NCI-H1417 treated with DMSO at 0.1 percent for 48 hours (cell line): ENCODE results near the gene FANCC.

Experiments
- DNase-seq: peaks from one replicate; lab custom pipeline; 2025; lab: John Stamatoyannopoulos, UW

FANCC gene

DNA sequence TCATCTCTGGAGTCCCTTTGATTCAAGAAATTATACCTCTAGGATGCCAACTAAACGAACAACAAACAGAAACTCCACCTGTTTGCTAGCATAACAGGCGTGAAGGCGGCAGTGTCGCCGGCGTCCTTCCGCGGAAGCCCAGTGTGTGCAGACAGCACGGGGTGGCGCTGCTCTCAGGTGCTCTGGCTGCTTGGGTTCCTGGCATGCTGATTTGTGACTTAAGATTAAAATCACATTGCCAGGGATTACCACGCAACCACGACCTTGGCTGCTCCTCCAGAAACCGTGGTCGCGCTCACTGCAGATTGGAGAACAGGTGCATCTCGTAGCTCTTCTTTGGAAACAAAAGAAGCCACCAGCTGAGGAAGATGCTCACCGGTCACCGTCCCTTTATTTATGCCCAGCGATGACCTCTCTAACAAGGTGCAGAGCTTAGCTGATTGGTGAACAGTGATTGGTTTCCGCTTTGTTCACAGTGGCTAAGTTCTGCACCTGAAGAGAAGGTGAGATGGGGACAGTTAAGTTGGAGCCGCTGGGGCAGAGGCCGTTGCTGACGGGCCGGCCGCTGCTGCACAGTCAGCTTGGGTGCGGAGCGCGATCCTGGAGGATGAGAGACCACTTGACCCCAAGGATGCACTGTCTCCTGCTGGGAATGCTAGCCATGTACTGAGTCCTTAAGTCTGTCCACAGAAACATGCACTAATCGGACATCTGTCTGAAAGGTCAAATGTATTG is 232.3 kb downstream of the FANCC start:
- DNase-seq: no peak

DNA sequence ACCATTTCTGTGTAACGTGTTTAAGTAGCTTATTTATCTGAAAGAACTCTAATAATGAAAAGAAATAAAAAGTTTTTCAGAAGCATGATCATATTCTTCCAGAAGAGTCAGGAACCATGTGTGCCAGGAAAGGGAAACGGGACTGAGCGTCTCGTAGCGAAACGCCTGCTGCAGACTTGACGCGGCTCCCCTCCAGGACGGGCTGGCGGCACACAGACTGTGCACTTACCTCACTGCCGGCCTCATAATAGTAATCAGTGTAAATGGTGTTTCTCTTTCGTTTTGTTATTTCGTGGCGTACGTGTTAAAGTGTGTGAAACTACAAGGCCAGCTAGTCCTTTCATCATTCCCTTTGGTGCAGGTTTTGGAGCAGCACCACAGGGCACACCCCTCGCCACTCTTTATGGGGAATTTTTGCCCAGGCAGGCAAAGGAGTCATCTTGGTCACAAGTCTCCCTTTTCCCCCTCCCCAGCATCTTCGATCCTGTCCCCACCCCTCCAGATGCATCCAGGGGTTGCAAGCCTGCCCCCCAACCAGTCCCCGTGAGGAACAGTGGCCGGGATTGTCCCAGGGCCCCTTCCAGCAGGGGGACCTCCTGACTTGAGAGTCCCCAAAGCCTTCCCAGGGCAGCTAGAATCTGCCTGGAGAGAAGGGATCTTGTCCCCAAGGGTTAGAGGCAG is 233.1 kb downstream of the FANCC start:
- no peak for DNase-seq

DNA sequence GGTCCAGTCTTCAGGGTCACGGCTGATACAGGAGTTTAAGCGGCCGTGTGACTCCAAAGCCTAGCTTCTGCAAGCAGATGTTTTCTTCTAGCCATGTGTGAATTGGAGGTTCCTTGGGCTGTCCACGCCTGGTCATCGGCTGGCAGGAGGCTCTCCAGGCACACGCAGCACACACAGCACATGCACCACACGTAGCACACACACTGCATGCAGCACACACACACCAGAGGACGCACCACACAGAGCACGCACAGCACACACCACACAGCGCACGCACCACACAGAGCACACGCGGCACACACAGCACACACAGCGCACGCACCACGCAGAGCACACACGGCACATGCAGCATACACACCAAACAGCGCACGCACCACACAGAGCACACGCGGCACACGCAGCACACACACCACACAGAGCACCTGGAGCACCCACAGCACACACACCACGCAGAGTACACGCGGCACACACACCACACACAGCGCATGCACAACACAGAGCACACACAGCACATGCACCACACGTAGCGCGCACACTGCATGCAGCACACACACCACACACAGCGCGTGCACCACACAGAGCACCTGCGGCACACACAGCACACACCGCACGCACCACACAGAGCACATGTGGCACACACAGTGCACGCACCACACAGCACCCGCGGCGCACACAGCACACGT is 234.3 kb downstream of the FANCC start:
- DNase-seq: no peak

DNA sequence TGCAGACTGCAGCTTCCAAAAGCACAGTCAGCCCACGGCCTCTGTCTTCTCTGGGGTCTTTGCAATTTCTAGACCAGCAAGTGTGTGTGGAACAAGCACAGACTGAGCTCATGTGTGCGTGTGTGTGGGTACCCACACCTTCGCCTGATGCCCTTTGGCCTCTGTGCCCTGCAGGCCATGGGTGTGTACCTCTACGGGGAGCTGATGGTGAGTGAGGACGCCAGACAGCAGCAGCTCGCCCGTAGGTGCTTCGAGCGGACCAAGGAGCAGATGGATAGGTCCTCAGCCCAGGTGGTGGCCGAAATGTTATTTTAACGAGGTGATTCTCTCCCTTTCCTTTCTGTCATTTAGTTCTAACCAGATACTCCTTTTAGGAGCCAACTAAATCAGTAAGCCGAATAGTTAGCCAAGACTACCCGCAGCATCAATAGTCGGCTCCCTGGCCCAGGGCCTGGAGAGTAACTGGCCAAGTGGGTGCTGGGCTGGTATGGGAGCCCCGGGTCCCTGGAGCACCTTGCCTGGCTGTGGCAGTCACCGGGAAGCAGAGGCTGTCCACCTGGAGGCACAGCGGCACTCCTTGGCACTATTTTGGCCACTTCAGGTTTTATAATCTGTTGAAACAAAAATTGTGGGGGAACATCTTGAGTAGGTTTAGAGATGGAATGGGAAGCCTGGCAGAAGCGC is 235.0 kb downstream of the FANCC start:
- DNase-seq: no peak

DNA sequence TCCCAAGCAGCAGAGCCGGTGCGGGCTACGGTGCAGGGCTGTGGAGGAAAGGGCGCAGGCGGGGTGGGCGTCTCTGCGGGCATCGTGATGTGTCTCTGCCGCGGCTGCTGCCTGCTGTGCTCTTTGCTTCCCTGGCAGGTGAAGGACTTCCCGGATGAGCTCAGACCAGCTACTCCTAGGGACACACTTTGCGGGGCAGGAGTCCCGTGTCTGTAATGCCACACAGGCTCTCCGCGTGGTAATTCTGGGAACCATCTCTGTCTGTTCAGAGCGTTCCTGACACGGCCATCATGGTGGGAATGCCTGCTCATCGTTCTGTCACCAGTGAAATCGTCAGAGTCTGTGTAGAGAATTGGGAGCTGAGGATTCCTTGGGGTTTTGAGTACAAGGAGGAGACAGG is 235.5 kb downstream of the FANCC start:
- no peak for DNase-seq

DNA sequence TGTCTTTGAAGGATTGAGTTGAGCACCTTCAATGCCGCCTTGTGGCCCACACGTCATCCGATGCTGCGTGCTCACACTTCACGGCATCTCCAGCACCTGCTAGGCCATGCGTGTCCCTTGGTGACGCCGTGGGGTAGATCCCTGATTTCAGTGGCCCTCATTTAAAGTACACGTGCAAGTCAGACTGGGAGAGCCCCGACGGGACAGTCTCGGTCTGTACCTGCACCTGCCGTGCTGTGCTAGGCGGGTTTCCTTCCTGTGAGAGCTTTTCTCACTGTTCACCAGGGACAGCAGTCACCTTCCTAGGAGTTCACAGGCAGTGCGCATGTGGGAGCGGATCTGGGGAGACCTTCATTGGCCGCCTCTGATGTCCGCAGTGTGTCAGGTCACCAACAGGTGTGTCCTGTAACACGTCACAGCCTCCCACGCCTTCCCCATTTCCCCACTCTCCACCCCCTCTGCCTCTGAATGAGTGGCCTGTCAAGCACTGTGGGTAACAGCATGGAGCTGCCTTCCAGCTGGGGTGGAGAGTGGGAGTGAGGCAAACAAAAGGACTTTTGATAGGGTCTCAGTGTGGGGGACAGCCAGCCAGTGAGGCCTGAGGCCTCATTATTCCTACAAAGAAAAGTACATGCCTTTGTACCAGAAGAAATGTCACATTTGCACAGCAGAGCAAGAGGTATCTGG is 236.4 kb downstream of the FANCC start:
- no peak for DNase-seq

DNA sequence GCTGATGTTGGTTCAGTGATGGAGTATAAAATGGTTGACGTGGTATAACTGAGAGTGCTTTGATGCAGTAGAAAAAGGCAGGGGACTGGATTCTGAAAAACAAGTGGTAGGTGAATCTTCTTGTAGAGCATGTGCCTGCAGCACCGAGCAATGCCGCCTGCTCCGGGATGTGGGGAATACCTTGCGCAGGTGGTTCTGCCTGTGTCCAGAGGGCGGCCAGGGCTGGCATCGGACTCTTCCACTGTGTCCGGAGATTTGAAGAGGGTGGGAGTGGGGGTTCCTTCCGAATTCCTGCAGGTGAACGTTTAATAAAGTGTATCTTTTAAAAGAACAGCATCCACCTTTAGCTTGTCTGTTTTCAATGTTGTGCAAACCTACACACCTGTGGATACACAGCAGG is 238.0 kb downstream of the FANCC start:
- no peak for DNase-seq

DNA sequence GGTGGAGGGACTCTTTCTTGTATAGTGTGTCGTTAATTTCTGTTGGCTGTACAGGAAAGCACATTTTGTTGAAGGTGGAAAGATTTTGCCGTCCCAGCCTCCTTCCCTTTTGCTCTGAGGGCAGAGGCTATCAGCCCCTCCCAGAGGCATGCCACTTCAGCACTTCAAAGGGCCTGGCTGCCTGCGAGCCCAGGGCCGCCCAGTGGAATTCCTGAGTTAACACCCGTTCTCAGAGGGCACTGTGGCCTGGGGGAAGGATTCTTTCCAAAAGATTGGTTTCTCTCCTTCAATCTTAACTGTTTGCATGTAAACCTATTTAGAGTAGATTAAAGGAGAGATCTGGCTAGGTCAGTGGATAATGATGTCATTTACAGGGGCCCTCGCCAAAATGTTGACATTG is 238.6 kb downstream of the FANCC start:
- no peak for DNase-seq

DNA sequence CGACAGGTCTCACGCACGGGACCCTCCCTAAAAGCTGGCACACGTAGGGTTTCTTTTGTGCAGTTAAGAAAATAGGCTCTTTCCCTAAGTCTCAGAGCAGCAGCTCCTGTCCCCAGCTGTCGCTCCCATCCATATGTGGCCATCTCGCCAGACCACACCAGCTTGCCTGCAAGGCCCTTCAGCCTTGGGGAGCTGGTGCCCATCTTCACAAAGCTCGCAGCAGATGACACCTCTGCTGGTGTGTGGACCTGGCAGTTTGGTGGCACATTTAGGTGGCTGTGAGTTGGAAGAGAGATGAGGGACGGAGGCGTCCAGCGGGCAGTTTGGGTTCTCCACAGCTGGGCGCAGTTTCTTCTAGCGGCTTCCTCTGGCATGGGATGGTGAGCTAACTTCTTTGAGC is 239.0 kb downstream of the FANCC start:
- no peak for DNase-seq

DNA sequence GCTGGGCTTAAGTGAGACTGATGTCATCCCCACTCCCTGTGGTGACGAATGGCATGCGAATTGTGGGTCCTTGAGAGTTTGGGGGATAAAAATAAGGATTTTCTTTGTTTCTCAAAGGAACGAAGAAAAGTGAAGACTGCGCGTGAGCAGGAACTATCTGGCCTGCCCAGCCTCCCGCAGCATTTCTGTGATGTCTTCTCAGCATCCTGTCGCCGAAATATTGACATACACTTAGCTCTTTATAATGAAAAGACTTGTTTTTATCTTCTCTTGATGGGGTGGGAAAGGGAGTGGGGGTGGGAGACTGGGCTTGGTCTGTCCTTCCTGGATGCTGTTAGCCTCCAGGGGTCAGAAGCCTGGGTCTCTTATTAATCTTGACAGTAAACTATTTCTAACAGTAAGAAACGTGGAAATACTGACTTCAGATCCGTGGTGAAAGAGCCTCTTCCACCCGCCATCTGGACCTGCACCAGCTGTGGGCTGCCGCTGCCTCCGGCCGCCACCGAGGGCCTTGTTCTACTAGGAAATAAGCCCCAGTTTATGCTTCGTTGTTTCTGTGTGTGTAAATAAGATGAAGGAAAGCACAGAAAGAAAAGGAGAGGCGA is 239.6 kb downstream of the FANCC start:
- DNase-seq: no peak

DNA sequence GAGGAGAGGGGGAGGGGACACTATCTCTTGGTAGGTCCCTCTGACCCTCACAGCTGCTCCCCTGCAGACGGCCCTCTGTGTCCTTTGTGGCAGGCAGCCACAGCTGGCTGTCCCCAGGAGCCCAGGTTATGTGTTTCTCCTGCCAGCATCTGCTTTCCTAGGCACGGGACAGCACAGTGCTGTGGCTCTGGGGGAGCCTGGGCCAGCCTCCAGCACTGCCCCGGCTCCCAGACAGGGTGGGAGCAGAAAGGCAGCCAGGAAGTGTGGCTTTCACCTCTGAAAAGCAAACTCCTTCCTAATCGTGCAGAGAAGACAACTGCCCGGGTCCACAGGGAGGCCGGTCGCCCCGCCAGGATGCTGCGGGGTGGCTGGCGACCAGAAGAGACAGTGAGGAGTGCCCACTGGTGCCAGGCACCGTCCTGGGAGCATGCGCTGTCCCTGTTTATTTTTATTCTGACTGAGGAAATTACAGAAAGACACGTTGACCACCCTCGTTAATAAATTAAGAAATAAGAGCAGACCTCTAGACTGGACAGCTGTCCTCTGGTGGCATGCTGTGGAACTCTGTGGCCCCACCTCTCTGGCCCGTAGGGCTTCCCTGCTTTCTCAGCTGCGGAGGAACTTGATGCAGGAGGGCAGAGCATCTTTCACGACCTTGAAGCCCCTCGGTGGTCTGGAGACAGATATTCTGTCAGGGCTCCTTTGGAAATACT is 240.3 kb downstream of the FANCC start:
- no peak for DNase-seq

DNA sequence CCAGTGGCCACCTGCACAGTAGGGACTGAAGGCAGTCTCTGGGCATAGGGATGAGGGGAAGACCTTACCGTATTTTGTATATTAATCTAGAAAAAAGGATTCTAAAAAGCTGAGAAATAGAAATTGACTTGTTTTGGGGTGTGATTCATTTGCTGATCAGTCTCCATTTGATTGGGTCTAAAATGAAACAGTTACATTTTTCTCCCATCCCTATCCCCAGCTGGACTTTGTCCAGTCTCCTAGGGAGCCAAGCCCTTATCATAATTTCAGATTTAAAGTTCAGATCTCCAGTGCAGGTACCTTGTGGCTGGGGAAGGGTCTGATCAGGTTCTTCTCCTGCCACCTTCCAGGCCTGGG is 240.8 kb downstream of the FANCC start:
- no peak for DNase-seq

DNA sequence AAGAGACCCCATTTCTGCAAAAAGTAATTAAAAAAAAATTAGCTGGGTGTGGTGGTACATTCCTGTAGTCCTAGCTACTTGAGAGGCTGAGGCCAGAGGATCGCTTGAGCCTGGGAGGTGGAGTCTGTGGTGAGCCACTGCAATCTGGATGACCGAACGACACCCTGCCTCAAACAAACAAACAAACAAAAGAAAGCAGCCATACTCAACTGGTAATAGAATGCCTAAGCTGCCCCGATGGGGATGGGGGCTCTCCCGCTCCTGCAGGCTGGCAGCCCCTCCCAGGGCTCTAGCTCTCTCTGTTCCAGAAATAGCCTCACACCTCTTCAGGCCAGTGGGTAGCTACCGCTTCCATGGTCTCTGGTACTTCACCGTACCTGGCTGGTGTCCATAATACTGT is 241.8 kb downstream of the FANCC start:
- no peak for DNase-seq

DNA sequence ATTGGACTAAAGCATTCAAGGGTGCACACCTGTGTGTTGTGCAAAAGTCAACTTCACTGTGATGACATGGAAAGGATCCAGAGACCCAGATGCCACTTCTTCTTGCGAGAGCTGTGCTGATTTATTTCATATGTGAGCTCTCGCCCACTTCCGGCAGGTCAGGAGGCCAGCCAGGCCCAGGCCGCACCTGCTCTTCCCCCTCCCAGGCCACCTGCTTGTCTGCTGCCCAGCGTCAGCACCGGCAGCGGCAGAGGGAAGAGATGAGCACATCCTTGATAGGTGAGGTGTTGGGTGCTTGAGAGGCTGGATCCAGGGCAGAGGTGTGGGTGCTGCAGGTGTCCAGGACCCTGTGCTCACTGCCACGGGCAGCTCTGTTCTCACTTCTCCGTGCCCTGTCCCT is 242.9 kb downstream of the FANCC start:
- no peak for DNase-seq

DNA sequence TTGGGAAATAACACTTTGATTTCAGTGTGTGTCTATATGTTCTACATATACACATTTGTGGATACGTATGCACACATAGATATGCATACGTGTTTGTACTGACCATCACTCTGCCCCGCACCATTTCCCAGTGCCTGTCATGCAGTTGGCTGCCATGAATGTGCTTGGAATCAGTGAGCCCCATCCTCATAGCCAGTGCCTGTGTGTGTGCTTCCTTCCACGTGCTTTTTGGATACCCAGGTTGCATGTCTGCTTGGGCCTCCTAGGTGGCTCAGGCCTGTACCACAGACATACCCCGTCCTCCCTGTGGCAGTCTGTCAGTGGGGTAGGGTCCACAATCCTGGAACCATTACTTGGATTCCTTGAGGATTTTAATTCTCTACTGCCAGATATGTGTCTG is 243.6 kb downstream of the FANCC start:
- DNase-seq: no peak

DNA sequence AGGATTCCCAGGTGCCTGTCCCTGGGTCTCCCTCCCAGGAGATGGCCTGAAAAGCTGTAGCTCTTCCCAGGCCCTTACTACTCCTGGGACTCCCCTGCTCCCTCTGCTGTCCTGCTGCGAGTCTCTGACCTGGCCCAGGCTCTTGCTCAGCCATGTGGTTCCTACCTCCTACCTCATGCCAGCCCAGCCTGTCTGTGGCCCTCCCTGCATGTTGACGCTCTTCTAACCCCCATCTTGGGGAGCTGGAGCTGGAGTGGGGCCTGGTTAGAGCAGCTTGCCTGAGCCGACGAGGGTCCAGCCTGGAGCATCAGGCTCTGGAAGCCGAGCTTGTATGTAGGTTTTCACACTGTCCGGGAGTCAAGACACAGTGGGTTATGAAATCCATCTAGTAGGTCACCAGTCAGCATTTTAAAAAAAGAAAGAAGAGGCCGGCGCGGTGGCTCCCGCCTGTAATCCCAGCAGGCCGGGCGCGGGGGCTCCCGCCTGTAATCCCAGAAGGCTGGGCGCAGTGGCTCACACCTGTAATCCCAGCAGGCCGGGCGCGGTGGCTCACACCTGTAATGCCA is 244.4 kb downstream of the FANCC start:
- no peak for DNase-seq

DNA sequence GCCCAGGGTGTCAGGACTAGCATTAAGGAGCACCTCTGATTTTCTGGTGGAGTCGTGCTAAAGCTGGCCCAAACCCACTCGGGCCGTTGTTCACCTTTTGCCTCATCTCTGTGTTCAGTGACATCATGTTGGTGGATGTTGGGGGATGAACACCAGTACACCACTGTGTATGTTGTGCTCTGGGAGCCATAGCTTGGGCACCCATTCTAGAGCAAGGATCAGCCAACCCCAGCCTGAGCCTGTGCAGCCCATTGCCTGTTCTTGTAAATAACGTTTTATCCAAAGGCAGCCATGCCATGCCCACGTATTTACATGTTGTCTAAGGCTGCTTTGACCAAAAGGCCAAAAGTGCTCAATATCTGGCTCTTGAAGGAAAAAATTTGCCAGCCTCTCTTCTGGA is 245.6 kb downstream of the FANCC start:
- DNase-seq: no peak

DNA sequence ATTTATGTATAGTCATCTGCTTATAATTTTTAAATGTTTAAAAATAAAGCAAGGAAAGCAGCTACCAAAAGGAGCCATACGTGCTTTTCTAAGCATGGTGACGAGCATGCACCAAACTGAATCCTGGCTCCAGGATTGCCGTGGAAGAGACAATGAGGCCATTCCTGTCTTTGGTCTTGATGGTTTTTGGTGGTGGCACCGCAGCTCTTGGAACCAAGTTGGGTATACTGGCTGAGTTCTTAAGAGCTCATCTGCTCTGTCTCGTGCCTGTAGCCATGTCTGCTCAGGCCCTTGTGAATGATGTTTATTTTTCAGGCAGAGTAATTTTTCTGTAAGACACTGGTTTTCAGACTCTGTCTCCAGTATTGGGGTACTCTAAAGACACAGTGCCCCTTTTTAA is 246.1 kb downstream of the FANCC start:
- no peak for DNase-seq

DNA sequence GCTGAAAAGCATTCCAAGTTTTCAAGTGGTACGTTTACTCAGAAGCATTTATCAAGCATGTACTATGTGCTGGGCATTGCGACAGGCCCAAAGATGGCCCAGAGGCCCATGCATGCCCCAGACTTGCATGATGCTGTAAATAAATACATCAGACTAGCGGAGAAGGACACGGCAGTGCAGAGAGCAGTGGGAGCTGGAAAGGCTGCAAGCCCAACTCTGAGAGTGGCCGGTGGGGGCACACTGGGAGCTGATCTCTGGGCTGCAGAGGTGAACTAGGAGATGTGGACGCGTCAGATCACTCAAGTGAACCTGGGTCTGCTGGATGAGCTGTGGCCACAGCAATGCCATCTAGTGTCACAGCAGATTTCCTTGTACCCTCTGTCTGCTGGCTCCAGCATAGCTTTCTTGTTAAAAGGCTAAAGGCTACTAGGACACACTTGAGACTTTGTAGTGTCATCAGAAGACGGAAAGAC is 246.9 kb downstream of the FANCC start:
- no peak for DNase-seq

DNA sequence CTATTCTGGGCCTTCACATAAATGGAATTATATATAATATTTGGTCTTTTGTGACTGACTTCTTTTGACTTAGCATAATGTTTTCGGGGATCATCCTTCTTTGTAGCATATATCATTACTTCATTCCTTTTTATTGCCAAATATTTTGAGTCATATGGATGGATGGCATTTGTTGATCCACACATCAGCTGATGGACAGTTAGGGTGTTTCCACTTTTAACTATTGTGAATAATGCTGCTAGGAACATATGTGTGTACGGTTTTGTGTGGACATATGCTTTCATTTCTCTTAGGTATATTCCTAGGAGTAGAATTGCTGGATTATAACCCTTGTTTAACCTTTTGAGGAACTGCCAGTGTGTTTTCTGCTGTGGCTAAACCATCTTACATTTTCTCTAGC is 249.6 kb downstream of the FANCC start:
- no peak for DNase-seq

DNA sequence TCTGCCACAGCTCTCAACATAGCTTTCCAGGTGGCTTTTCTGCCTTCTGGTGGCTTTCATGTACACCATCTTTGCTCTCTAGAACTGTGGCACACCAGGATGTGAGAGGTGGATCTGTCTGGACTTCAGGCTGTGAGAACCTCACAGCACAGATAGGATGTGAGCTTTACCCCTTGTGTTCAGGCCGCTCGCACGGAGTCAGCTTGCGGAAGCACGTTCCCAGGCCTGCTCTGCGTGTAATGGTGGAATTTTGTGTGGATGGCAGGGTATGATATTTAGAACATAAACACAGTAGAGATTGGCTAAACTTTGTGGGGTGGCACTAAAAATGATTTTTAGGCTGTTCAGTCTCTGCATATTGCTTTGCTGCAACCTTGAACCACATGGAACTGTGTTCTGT is 250.5 kb downstream of the FANCC start:
- no peak for DNase-seq
